Fibroblast of the aortic adventitia (primary cell): ENCODE results near the gene BATF2. TPM values are rescaled to one million over a fixed set of nuclear protein-coding genes. Genes with fewer than 3 reads are reported as not detected.
A peak's percentile ranks its signal among the peaks of the same experiment; 100 is the strongest.

Experiments
- DNase-seq: peaks from one replicate; pipeline ENCODE4 v3.0.0-alpha.2; 2010; ENCODE audit warnings: low read depth
- H3K4me3 ChIP-seq: 2 replicates; pipeline ENCODE4 v1.5.1; 2011; ENCODE audit warnings: low read depth, mild to moderate bottlenecking, control low read depth, low read length, moderate library complexity
- CTCF ChIP-seq: IDR thresholded peaks from 2 replicates; pipeline ENCODE4 v1.5.1; 2011; ENCODE audit warnings: mild to moderate bottlenecking, low read length, control low read depth, inconsistent platforms; ENCODE audit not compliant: insufficient read depth
- total RNA-seq: library from RNA; depleted of rRNA; stranded (reverse); fragments of >200 nt; gene quantifications from 2 replicates; pipeline ENCODE4 v1.2.3, GENCODE V29; 2012; ENCODE audit warnings: low replicate concordance

BATF2 gene
- total RNA-seq, 1 donor, result 0.45 TPM

GRCh38 chr11:65002706-65003105 lies 5.9 kb upstream of the BATF2 start:
- no peak for DNase-seq
- H3K4me3 ChIP-seq, result no peak overlapping the region
- TF ChIP-seq CTCF, result no peak

- DNase-seq, result no peak
- H3K4me3 ChIP-seq, result no peak overlapping the region
- TF ChIP-seq CTCF, result no peak
Observed at GRCh38 chr11:64999478-64999877, 2.7 kb upstream of the BATF2 start.

GRCh38 chr11:64998690-64999431 lies 2.1 kb upstream of the BATF2 start:
- H3K4me3 ChIP-seq, result no peak overlapping the region
- no peak for DNase-seq
- TF ChIP-seq CTCF, result no peak

GRCh38 chr11:64998141-64998540 lies 1.4 kb upstream of the BATF2 start:
- TF ChIP-seq CTCF, result no peak
- no peak overlapping the region for H3K4me3 ChIP-seq
- DNase-seq, result no peak

GRCh38 chr11:64996327-64996709 lies 453 bp downstream of the BATF2 start:
- no peak for TF ChIP-seq CTCF
- H3K4me3 ChIP-seq, result peak overlapping the region; percentile 55
- no peak for DNase-seq

GRCh38 chr11:64994318-64994717 lies 2.5 kb downstream of the BATF2 start:
- no peak for DNase-seq
- H3K4me3 ChIP-seq, result no peak overlapping the region
- TF ChIP-seq CTCF, result no peak

GRCh38 chr11:64990222-64990923 lies 6.4 kb downstream of the BATF2 start:
- DNase-seq, result peak; percentile 33
- no peak for TF ChIP-seq CTCF

More at GRCh38 chr11:64990222-64990923, 6.4 kb downstream of the BATF2 start:
- H3K4me3 ChIP-seq, result no peak overlapping the region
